Omental fat pad (tissue), 4 donors: Measurements from ENCODE around the gene RPL32. TPM values are rescaled to one million over a fixed set of nuclear protein-coding genes. Genes with fewer than 3 reads are reported as not detected.

Experiments
- ATAC-seq: fragments of 150-250 bp; one replicate; pipeline ENCODE4 v1.9.1; 2016; ENCODE audit warnings: mild to moderate bottlenecking, moderate library complexity; ENCODE audit not compliant: low FRiP score
- DNase-seq: peaks from one replicate; pipeline ENCODE4 v3.0.0-alpha.2; 2019; ENCODE audit warnings: low spot score
- total RNA-seq, 4 donors: library from RNA; depleted of rRNA; stranded (reverse); fragments of >200 nt; gene quantifications; one replicate each; pipeline ENCODE4 v1.1.0, GENCODE V29; 2016
- TF ChIP-seq, protein P1 (sequence below), 3 donors: fragments of 450-650 bp; IDR thresholded peaks; one replicate each; pipeline ENCODE4 v1.5.1; 2016 to 2017; ENCODE audit warnings: antibody characterized with exemption in 3 of 3, mild to moderate bottlenecking in 3 of 3, moderate library complexity in 2 of 3

RPL32 gene
- total RNA-seq, 4 donors from 2014 or later, result 796 to 1,017 (median 855) TPM

DNA sequence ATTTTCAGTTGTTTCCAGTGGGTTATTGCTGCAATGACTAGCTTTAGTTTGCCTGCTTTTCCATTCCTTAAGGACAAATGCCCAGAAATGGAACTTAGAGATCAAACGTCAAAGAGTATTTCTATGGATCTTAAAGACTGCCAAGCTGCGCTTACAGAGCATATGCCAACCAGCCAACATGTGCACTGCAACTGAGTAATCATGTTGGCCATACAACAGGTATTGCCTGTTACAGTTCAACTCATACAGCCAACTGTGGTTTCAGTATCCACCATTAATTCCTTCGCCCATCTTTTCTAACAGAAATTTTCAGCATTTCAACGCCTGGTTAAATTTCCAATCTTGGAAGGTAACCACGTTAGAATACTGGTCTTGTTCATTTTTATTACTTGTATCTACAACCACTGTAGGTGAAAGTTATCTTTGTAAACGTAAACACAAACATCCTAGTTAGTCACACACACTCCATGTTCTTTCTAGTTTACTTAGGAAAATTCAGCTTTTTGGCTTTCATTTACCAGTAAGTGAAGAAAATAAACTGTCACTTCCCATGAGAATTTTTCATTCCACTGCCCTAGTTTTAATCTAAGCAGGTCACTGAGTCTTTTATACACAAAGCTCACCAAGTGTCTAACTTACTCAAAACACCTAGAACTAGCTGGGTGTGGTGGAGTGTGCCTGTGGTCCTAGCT is 3.9 kb downstream of the RPL32 start:
- ATAC-seq (no peak), DNase-seq (no peak)
- TF ChIP-seq, protein P1, sequence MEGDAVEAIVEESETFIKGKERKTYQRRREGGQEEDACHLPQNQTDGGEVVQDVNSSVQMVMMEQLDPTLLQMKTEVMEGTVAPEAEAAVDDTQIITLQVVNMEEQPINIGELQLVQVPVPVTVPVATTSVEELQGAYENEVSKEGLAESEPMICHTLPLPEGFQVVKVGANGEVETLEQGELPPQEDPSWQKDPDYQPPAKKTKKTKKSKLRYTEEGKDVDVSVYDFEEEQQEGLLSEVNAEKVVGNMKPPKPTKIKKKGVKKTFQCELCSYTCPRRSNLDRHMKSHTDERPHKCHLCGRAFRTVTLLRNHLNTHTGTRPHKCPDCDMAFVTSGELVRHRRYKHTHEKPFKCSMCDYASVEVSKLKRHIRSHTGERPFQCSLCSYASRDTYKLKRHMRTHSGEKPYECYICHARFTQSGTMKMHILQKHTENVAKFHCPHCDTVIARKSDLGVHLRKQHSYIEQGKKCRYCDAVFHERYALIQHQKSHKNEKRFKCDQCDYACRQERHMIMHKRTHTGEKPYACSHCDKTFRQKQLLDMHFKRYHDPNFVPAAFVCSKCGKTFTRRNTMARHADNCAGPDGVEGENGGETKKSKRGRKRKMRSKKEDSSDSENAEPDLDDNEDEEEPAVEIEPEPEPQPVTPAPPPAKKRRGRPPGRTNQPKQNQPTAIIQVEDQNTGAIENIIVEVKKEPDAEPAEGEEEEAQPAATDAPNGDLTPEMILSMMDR (IDR thresholded peaks at IDR 0.05), result no peak

DNA sequence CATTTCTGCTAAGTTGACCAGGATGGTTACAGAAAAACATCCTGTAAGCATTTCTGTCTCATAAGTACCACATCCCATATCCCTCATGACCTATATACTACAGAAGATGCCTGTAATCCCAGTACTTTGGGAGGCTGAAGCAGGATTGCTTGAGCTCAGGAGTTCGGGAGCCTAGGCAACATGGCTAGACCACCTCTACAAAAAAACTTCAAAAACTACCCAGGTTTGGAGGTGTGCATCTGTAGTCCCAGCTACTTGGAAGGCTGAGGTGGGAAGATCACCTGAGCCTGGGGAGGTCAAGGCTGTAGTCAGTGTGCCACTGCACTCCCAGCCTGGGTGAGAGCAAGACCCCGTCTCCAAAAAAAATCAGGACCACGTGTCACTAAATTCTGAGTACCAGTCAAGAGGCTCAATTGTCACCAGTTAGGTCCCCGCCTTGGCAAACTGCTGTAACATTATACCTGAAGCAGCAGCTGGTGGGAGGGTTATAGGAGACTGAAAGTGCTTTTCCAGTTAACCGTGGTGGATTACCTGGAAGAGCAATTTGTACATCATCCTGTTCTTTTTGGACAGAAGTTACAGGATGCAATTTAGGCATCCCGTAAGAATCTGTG is 6.2 kb downstream of the RPL32 start:
- no peak for ATAC-seq
- TF ChIP-seq, protein P1 (IDR thresholded peaks at IDR 0.05), result no peak
- no peak for DNase-seq

DNA sequence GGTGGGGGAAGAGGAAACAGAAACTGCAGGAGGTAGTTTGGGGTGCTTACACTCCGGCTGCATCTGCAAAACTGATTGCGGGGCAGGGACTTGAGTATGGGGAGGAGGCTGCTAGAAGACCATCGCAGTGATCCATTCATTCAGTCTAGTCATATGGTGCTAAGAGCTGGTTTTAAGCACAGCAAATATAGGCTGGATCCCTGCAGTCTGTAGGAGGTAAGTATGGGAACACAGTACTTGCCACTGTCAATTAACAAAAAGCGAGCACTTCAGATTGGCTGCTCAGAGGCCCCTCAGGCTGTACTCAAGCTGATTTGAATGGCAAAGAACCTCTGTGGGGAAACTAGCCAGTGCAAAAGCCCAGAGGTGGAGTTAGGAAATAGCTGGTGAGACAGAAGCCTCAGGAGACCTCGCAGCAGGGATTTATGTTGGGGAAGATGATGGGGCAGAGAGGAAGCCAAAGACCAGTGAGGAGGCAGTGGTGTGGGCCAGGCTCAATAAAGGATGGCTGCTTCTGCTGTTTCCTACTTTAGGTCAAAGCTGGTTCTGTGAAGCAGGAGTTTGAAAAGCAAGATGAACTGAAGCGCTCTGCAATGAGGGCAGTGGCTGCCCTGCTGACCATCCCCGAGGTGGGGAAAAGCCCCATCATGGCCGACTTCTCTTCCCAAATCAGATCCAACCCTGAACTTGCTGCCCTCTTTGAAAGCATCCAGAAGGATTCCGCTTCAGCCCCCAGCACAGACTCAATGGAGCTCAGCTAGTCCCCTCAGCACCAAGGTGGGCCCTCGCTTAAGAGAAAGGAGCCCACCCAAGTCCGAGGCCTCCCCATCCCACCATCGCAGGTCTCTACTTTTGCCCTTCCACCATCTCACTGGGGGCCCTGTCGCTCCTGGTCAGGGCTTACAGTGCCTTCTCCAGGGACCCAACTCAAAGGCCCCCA is 7.9 kb downstream of the RPL32 start:
- no peak for ATAC-seq
- DNase-seq, result no peak
- TF ChIP-seq, protein P1 (IDR thresholded peaks at IDR 0.05), result no peak

DNA sequence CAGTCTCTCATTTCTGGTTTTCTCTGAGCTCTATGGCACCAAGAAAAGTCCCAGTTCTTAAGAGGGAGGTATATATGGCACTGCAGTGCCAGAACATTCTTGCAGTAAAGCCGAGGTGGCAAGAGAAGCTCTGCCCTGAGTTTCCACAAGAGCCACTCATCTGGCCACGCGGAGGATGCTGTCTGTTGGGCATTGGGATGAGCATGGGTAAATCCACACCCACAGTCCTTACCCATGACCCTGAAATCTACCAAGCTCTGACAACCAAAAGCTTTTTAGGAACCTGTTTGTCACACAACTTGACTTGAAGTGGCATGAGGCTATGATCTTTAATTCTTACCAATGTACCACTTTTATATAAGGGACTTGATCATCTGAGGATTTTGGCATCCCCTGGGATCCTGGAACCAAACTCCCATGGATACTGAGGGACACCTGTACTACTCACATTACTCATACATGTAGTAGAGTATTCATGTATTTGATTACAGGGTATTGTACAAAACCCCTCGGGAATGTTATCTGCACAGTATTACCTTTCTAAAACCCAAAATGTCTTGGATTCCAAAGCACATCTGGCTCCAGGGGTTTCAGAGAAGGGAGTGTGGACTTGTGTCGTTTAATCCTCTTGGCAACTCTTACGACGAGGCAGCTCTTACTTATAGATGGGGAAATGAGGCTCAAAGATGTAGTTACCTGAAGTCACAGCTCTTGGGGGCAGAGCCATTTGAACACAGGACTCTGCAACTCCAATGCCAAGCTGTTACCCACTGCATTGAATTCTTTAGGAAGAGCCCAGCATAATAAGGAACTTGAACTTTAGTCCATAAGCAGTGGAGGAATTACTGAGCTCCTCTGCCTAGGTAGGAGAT is 8.8 kb downstream of the RPL32 start:
- DNase-seq (no peak), ATAC-seq (no peak)
- TF ChIP-seq, protein P1 (IDR thresholded peaks at IDR 0.05), result no peak

DNA sequence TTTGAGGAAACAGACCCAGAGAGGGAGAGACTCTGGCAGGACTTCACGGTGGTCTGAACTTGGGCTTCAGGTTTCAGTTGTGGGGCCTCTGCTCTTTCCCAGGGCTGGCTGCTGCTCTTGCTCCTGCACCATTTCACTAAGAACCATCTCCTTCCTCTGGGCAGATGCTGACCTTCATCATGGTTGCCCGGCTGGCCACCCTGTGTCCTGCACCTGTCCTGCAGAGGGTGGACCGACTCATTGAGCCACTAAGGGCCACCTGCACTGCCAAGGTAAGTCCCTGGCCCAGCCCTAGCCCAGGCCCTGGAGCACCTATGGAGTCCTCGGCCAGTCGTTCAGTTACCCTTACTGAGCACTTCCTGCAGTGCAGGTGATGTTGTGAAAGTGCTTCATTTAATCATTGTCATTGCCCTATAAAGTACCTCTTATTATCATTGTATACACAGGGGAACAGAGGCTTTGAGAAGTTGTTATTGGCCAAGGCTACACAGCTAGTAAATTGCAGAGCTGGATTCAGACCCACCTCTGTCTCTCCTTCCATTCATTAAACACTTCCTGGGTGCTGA is 10.0 kb downstream of the RPL32 start:
- DNase-seq (no peak), ATAC-seq (no peak)
- TF ChIP-seq, protein P1 (IDR thresholded peaks at IDR 0.05), result no peak

DNA sequence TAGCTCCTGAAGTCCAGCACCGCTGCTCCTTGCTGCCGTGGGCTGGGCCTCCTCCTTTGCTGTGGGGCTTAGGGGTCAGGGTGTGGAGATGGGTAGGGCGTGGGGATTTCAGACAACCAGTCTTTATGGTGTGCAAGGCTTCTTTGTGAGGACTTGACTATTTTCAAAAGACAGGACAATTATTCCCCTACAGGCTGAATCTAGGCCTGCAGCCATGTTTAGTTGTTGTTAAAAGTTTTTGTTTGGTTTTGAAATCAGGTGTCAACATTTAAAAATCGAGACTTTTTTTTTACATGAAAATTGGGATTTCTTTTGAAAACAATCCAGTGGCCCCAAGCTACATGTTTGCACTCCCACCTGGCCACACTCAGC is 10.6 kb downstream of the RPL32 start:
- DNase-seq, result no peak
- TF ChIP-seq, protein P1 (IDR thresholded peaks at IDR 0.05), result no peak
- ATAC-seq, result no peak
